ENCODE measurements around the gene CNFN. TPM values are rescaled to one million over a fixed set of nuclear protein-coding genes. Genes with fewer than 3 reads are reported as not detected.

The CNFN gene
- total RNA-seq, 4 donors from 2014 or later, result 2.7 TPM; not detected in 3

GRCh38 chr19:42361545-42361910 is 28.6 kb downstream of the CNFN start:
- TF ChIP-seq EP300 (IDR thresholded peaks at IDR 0.05; ENCODE audit: low read depth) (no peak), POLR2AphosphoS5 (IDR thresholded peaks at IDR 0.05) (no peak)
- TF ChIP-seq, protein P1, sequence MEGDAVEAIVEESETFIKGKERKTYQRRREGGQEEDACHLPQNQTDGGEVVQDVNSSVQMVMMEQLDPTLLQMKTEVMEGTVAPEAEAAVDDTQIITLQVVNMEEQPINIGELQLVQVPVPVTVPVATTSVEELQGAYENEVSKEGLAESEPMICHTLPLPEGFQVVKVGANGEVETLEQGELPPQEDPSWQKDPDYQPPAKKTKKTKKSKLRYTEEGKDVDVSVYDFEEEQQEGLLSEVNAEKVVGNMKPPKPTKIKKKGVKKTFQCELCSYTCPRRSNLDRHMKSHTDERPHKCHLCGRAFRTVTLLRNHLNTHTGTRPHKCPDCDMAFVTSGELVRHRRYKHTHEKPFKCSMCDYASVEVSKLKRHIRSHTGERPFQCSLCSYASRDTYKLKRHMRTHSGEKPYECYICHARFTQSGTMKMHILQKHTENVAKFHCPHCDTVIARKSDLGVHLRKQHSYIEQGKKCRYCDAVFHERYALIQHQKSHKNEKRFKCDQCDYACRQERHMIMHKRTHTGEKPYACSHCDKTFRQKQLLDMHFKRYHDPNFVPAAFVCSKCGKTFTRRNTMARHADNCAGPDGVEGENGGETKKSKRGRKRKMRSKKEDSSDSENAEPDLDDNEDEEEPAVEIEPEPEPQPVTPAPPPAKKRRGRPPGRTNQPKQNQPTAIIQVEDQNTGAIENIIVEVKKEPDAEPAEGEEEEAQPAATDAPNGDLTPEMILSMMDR (IDR thresholded peaks at IDR 0.05), result no peak
- intact Hi-C loops (cut with DNase I; ENCODE audit: low total_unique reads), result no loop called here
- Histone ChIP-seq H3K27ac (no peak overlapping the region), H3K9me3 (no peaks in the 10 kb centered on the region), H3K27me3 (no peaks in the 10 kb centered on the region), H3K4me1 (no peaks in the 10 kb centered on the region), H3K4me3 (no peak overlapping the region), H3K36me3 (peaks cover 0 to 8% (median 0%) of the 10 kb centered on the region in 4 donors)
- WGBS, 2 donors (ENCODE audit: low coverage in 1 of 2), result 69 to 86% methylated on average over 2 to 7 of the region's 7 CpGs
- in situ Hi-C loops (cut with MboI; ENCODE audit: low pct_ligation_motif_present in 1 of 4, low pct_unique_long_range_greater_than_20kb in 1 of 4, low sequenced_read_pairs in 3 of 4), result no loop called here
- no peak for DNase-seq

GRCh38 chr19:42360787-42361544 is 29.1 kb downstream of the CNFN start:
- Histone ChIP-seq H3K9me3 (no peaks in the 10 kb centered on the region), H3K27ac (no peak overlapping the region), H3K4me3 (no peak overlapping the region), H3K4me1 (no peaks in the 10 kb centered on the region), H3K27me3 (no peaks in the 10 kb centered on the region), H3K36me3 (peaks cover 0 to 8% (median 0%) of the 10 kb centered on the region in 4 donors)
- in situ Hi-C loops (cut with MboI; ENCODE audit: low pct_ligation_motif_present in 1 of 4, low pct_unique_long_range_greater_than_20kb in 1 of 4, low sequenced_read_pairs in 3 of 4) (no loop called here), intact Hi-C loops (cut with DNase I; ENCODE audit: low total_unique reads) (no loop called here)
- WGBS, 2 donors (ENCODE audit: low coverage in 1 of 2), result 80 to 85% methylated on average over 1 to 15 of the region's 16 CpGs
- TF ChIP-seq POLR2AphosphoS5 (IDR thresholded peaks at IDR 0.05) (no peak), EP300 (IDR thresholded peaks at IDR 0.05; ENCODE audit: low read depth) (no peak), POLR2A (IDR thresholded peaks at IDR 0.05) (no peak)
- TF ChIP-seq, protein P1 (IDR thresholded peaks at IDR 0.05), result no peak
- no peak for DNase-seq

GRCh38 chr19:42357290-42357689 is 32.8 kb downstream of the CNFN start:
- in situ Hi-C loops (cut with MboI; ENCODE audit: low pct_ligation_motif_present in 1 of 4, low pct_unique_long_range_greater_than_20kb in 1 of 4, low sequenced_read_pairs in 3 of 4) (no loop called here), intact Hi-C loops (cut with DNase I; ENCODE audit: low total_unique reads) (no loop called here)
- WGBS, 2 donors (ENCODE audit: low coverage in 1 of 2), result 83% methylated on average over 11 of the region's 12 CpGs; no CpG with 5 or more reads in 1 of the 2 donors
- Histone ChIP-seq H3K4me3 (no peak overlapping the region), H3K27me3 (no peaks in the 10 kb centered on the region), H3K36me3 (no peaks in the 10 kb centered on the region), H3K4me1 (no peaks in the 10 kb centered on the region), H3K9me3 (no peaks in the 10 kb centered on the region), H3K27ac (no peak overlapping the region)
- TF ChIP-seq EP300 (IDR thresholded peaks at IDR 0.05; ENCODE audit: low read depth) (no peak), POLR2A (IDR thresholded peaks at IDR 0.05) (no peak), POLR2AphosphoS5 (IDR thresholded peaks at IDR 0.05) (no peak)
- TF ChIP-seq, protein P1 (IDR thresholded peaks at IDR 0.05), result no peak
- no peak for DNase-seq

DNA sequence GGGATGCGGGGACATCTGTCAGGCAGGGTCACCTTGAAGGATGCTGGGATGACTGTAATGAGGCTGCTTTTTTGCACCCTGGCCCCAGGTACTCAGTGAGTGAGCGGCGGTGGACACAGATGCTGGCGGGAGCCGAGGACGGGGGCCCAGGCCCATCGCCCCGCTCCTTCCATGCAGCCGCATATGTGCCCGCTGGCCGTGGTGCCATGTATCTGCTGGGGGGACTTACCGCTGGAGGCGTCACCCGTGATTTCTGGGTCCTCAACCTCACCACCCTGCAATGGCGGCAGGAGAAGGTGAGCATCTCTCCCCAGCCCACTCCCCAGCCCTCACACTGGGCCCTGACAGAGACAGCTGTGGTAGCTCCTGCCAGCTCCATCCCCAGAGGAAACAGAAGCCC is 33.4 kb downstream of the CNFN start:
- TF ChIP-seq POLR2AphosphoS5 (IDR thresholded peaks at IDR 0.05), result no peak
- TF ChIP-seq, protein P1 (IDR thresholded peaks at IDR 0.05), result no peak
- intact Hi-C loops (cut with DNase I; ENCODE audit: low total_unique reads), result no loop called here
- no peak overlapping the region for H3K4me3 ChIP-seq
- in situ Hi-C loops (cut with MboI; ENCODE audit: low pct_ligation_motif_present in 1 of 4, low pct_unique_long_range_greater_than_20kb in 1 of 4, low sequenced_read_pairs in 3 of 4), result no loop called here
- H3K27ac ChIP-seq, result no peak overlapping the region
- no peaks in the 10 kb centered on the region for H3K36me3 ChIP-seq
- WGBS, 2 donors (ENCODE audit: low coverage in 1 of 2), result 99% methylated on average over 13 of the region's 15 CpGs; no CpG with 5 or more reads in 1 of the 2 donors
- no peaks in the 10 kb centered on the region for H3K4me1 ChIP-seq
- no peaks in the 10 kb centered on the region for H3K9me3 ChIP-seq
- DNase-seq, result no peak
- H3K27me3 ChIP-seq, result no peaks in the 10 kb centered on the region

Measured in transverse colon (tissue), 4 donors.